Fibroblast of skin of right biceps (primary cell): Measurements from ENCODE around the gene DENND1A.

Experiments
- DNase-seq: peaks from one replicate; pipeline ENCODE4 v3.0.0-alpha.2; 2013

DENND1A gene

GRCh38 chr9:123678038-123678877 lies 251.7 kb downstream of the DENND1A start:
- no peak for DNase-seq

GRCh38 chr9:123676869-123677268 lies 253.1 kb downstream of the DENND1A start:
- no peak for DNase-seq

- no peak for DNase-seq
These were observed 260.6 kb downstream of the DENND1A start for GRCh38 chr9:123669346-123669745.

- DNase-seq, result no peak
These were observed 266.4 kb downstream of the DENND1A start for GRCh38 chr9:123663529-123663928.

- no peak for DNase-seq
These were observed 267.7 kb downstream of the DENND1A start for GRCh38 chr9:123662057-123662776.

GRCh38 chr9:123660691-123661466 lies 269.0 kb downstream of the DENND1A start:
- DNase-seq, result no peak

GRCh38 chr9:123659358-123659757 lies 270.6 kb downstream of the DENND1A start:
- no peak for DNase-seq

- no peak for DNase-seq
These were observed 271.1 kb downstream of the DENND1A start for GRCh38 chr9:123658792-123659191.

GRCh38 chr9:123657941-123658340 lies 272.0 kb downstream of the DENND1A start:
- no peak for DNase-seq

GRCh38 chr9:123657099-123657498 lies 272.8 kb downstream of the DENND1A start:
- no peak for DNase-seq

GRCh38 chr9:123656565-123656964 lies 273.4 kb downstream of the DENND1A start:
- DNase-seq, result peak; percentile 24

GRCh38 chr9:123655681-123656423 lies 274.1 kb downstream of the DENND1A start:
- no peak for DNase-seq

GRCh38 chr9:123654994-123655637 lies 274.8 kb downstream of the DENND1A start:
- no peak for DNase-seq

GRCh38 chr9:123654218-123654993 lies 275.5 kb downstream of the DENND1A start:
- no peak for DNase-seq

- DNase-seq, result no peak
These were observed 277.5 kb downstream of the DENND1A start for GRCh38 chr9:123652416-123652815.

- DNase-seq, result no peak
These were observed 278.1 kb downstream of the DENND1A start for GRCh38 chr9:123651871-123652270.

GRCh38 chr9:123651273-123651672 lies 278.7 kb downstream of the DENND1A start:
- no peak for DNase-seq

GRCh38 chr9:123649909-123650308 lies 280.0 kb downstream of the DENND1A start:
- no peak for DNase-seq

- DNase-seq, result no peak
These were observed 282.8 kb downstream of the DENND1A start for GRCh38 chr9:123647145-123647544.

GRCh38 chr9:123645762-123646161 lies 284.2 kb downstream of the DENND1A start:
- DNase-seq, result no peak

GRCh38 chr9:123645126-123645525 lies 284.8 kb downstream of the DENND1A start:
- DNase-seq, result no peak
